ENCODE measurements around the gene PTPRG. TPM values are rescaled to one million over a fixed set of nuclear protein-coding genes. Genes with fewer than 3 reads are reported as not detected.

PTPRG gene
- polyA plus RNA-seq, 1 donor (not counting 4 experiments of a cell fraction or from before 2014, with no cell fraction given), result 12.1 TPM

- DNase-seq (ENCODE audit: low read depth, low spot score) (no peak), FAIRE-seq (no peak)
- Histone ChIP-seq H3K36me3 (ENCODE audit: control insufficient read depth in 2 of 2, extremely low read depth in 1 of 2, insufficient read depth in 2 of 2, low read length in 2 of 2) (no peaks in the 10 kb centered on the region), H3K4me3 (ENCODE audit: control insufficient read depth in 2 of 3, extremely low read depth in 1 of 3, insufficient read depth in 2 of 3, low read depth in 1 of 3, low read length in 3 of 3) (no peak overlapping the region), H2AFZ (ENCODE audit: control insufficient read depth, low read length) (no peak overlapping the region), H3K9me1 (ENCODE audit: control insufficient read depth, extremely low read depth, insufficient read depth, low read length) (no peaks in the 10 kb centered on the region), H3K4me2 (ENCODE audit: control insufficient read depth, extremely low read depth, insufficient read depth, low read depth, low read length) (no peak overlapping the region), H3K9me3 (ENCODE audit: control insufficient read depth, low read depth, low read length) (no peaks in the 10 kb centered on the region), H3K27ac (ENCODE audit: control insufficient read depth, insufficient read depth, low read length) (no peak overlapping the region), H3K27me3 (ENCODE audit: control insufficient read depth, extremely low read depth, insufficient read depth, low read length) (no peaks in the 10 kb centered on the region), H3K79me2 (ENCODE audit: control insufficient read depth, insufficient read depth, low read length) (no peaks in the 10 kb centered on the region), H3K9ac (ENCODE audit: control insufficient read depth, extremely low read depth, insufficient read depth, low read length) (no peak overlapping the region), H4K20me1 (ENCODE audit: control insufficient read depth, extremely low read depth, insufficient read depth, low read length) (no peaks in the 10 kb centered on the region), H3K4me1 (ENCODE audit: control insufficient read depth, extremely low read depth, insufficient read depth, low read length) (no peaks in the 10 kb centered on the region)
- no peak for TF ChIP-seq EZH2 (IDR thresholded peaks at IDR 0.05; ENCODE audit: low read length)
- TF ChIP-seq, protein P1, sequence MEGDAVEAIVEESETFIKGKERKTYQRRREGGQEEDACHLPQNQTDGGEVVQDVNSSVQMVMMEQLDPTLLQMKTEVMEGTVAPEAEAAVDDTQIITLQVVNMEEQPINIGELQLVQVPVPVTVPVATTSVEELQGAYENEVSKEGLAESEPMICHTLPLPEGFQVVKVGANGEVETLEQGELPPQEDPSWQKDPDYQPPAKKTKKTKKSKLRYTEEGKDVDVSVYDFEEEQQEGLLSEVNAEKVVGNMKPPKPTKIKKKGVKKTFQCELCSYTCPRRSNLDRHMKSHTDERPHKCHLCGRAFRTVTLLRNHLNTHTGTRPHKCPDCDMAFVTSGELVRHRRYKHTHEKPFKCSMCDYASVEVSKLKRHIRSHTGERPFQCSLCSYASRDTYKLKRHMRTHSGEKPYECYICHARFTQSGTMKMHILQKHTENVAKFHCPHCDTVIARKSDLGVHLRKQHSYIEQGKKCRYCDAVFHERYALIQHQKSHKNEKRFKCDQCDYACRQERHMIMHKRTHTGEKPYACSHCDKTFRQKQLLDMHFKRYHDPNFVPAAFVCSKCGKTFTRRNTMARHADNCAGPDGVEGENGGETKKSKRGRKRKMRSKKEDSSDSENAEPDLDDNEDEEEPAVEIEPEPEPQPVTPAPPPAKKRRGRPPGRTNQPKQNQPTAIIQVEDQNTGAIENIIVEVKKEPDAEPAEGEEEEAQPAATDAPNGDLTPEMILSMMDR (optimal IDR thresholded peaks at IDR 0.05 in 1 of 3, IDR thresholded peaks at IDR 0.05 in 1 of 3, conservative IDR thresholded peaks at IDR 0.05 in 1 of 3; ENCODE audit: extremely low read depth in 1 of 3, insufficient read depth in 2 of 3, low read length in 3 of 3), result peak in 1 of 3 experiments; percentile 12
- dilution Hi-C loops (cut with MboI; ENCODE audit: extremely low pct_ligation_motif_present, low sequenced_read_pairs), result no loop called here
Observed at GRCh38 chr3:62211675-62212429, 650.5 kb downstream of the PTPRG start.

- FAIRE-seq (no peak), DNase-seq (ENCODE audit: low read depth, low spot score) (no peak)
- no peaks in the 10 kb centered on the region for H3K9me1 ChIP-seq (ENCODE audit: control insufficient read depth, extremely low read depth, insufficient read depth, low read length)
- H3K79me2 ChIP-seq (ENCODE audit: control insufficient read depth, insufficient read depth, low read length), result no peaks in the 10 kb centered on the region
- no peak overlapping the region for H2AFZ ChIP-seq (ENCODE audit: control insufficient read depth, low read length)
- TF ChIP-seq, protein P1 (optimal IDR thresholded peaks at IDR 0.05 in 1 of 3, IDR thresholded peaks at IDR 0.05 in 1 of 3, conservative IDR thresholded peaks at IDR 0.05 in 1 of 3; ENCODE audit: extremely low read depth in 1 of 3, insufficient read depth in 2 of 3, low read length in 3 of 3), result no peak
- no peak for TF ChIP-seq EZH2 (IDR thresholded peaks at IDR 0.05; ENCODE audit: low read length)
- dilution Hi-C loops (cut with MboI; ENCODE audit: extremely low pct_ligation_motif_present, low sequenced_read_pairs), result no loop called here
- no peak overlapping the region for H3K4me2 ChIP-seq (ENCODE audit: control insufficient read depth, extremely low read depth, insufficient read depth, low read depth, low read length)
- H3K27ac ChIP-seq (ENCODE audit: control insufficient read depth, insufficient read depth, low read length), result no peak overlapping the region
- peaks cover 0 to 6% of the 10 kb centered on the region in 2 experiments for H3K36me3 ChIP-seq (ENCODE audit: control insufficient read depth in 2 of 2, extremely low read depth in 1 of 2, insufficient read depth in 2 of 2, low read length in 2 of 2)
- no peak overlapping the region for H3K4me3 ChIP-seq (ENCODE audit: control insufficient read depth in 2 of 3, extremely low read depth in 1 of 3, insufficient read depth in 2 of 3, low read depth in 1 of 3, low read length in 3 of 3)
- no peaks in the 10 kb centered on the region for H3K9me3 ChIP-seq (ENCODE audit: control insufficient read depth, low read depth, low read length)
- H3K9ac ChIP-seq (ENCODE audit: control insufficient read depth, extremely low read depth, insufficient read depth, low read length), result no peak overlapping the region
- H3K27me3 ChIP-seq (ENCODE audit: control insufficient read depth, extremely low read depth, insufficient read depth, low read length), result no peaks in the 10 kb centered on the region
- no peaks in the 10 kb centered on the region for H4K20me1 ChIP-seq (ENCODE audit: control insufficient read depth, extremely low read depth, insufficient read depth, low read length)
- no peaks in the 10 kb centered on the region for H3K4me1 ChIP-seq (ENCODE audit: control insufficient read depth, extremely low read depth, insufficient read depth, low read length)
Observed at GRCh38 chr3:62214850-62215249, 653.5 kb downstream of the PTPRG start.

Measured in keratinocyte (primary cell).